Measurements from ENCODE around the gene ORAI2. TPM values are rescaled to one million over a fixed set of nuclear protein-coding genes. Genes with fewer than 3 reads are reported as not detected.
"Not testable (repeated sequence)": the region's sequence is repeated elsewhere in the genome, so short reads cannot be mapped to it uniquely, and the experiment has no call there.

The ORAI2 gene
- total and polyA plus RNA-seq, 7 experiments from 2014 or later: 19.9 to 72.6 (median 28.5) TPM

DNA sequence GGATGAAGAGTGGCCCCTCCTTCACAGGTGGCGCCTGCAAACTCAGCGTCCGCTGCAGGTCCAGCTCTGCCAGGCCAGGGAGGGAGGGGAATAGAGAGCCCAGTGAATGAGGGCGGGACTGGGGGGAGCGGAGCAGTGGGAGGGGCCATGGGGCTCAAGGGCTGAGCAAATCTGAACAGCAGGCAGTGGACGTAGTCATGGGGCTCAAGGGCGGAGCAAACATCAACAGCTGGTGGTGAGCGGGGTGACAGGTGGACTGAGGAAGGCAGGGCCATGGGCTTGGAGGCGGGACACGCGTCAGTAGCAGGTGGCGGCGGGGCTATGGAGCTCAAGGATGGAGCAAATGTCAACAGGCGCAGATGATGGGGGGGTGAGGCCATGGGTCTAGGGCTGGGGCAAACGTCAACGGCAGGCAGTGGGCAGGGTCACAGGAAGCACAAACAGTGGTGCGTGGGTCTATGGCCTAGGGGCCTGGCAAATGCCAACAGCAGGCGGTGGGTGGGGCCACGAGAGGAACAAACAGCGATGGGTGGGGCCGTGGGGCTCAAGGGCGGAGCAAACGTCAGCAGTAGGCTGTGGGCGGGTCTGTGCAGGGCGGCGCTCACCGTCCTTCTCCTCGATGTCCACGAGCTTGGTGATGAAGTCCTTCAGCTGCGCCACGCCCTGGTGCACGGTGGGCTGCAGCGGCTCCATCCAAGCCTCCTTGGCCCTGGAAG is 60.0 kb downstream of the ORAI2 start:
- H3K9me3 ChIP-seq (ENCODE audit: control insufficient read depth in 2 of 3, low read length in 3 of 3); H3K4me1 Mint-ChIP-seq; H3K36me3 ChIP-seq (ENCODE audit: control insufficient read depth in 2 of 3, insufficient read depth in 3 of 3, low read length in 3 of 3); intact Hi-C loops (cut with micrococcal nuclease); H3K27ac Mint-ChIP-seq; H3K27me3 Mint-ChIP-seq; H3K36me3 Mint-ChIP-seq; POLR2A ChIA-PET; H3K27me3 ChIP-seq (ENCODE audit: control insufficient read depth in 2 of 2, insufficient read depth in 2 of 2, low read length in 2 of 2); H3K4me1 ChIP-seq (ENCODE audit: control insufficient read depth in 2 of 2, insufficient read depth in 2 of 2, low read length in 2 of 2); H3K27ac ChIP-seq (ENCODE audit: low read depth, low read length); H3K4me3 ChIP-seq (ENCODE audit: low read length); CTCF ChIA-PET; H3K9me3 Mint-ChIP-seq: not testable (repeated sequence)
- DNase-seq (peak in 1 of 9 donors; percentile 54), ATAC-seq (peak; percentile 63)
- peak overlapping the region in 2 of 10 donors; percentile 29 to 73 for H3K4me3 Mint-ChIP-seq

DNA sequence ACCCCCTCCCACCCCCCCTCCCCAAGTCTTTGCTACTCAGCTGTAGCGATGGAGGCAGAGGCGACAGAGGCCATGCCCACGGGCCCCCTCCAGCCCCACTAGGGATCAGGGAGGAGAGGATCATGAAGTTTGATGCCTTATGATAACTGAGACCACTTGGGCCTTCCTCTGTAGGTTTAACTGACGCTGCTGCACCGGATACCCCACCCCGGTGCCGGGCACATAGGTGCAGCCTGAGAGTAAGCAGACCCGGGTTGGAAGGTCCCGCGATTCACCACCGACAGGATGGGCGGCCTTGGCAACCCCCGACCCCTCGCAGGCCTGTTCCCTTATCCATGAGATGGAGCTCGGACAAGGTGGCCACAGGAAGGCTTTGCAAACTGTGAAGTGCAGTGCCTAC is 60.7 kb downstream of the ORAI2 start:
- not testable (repeated sequence) for H3K4me3 ChIP-seq (ENCODE audit: low read length)

DNA sequence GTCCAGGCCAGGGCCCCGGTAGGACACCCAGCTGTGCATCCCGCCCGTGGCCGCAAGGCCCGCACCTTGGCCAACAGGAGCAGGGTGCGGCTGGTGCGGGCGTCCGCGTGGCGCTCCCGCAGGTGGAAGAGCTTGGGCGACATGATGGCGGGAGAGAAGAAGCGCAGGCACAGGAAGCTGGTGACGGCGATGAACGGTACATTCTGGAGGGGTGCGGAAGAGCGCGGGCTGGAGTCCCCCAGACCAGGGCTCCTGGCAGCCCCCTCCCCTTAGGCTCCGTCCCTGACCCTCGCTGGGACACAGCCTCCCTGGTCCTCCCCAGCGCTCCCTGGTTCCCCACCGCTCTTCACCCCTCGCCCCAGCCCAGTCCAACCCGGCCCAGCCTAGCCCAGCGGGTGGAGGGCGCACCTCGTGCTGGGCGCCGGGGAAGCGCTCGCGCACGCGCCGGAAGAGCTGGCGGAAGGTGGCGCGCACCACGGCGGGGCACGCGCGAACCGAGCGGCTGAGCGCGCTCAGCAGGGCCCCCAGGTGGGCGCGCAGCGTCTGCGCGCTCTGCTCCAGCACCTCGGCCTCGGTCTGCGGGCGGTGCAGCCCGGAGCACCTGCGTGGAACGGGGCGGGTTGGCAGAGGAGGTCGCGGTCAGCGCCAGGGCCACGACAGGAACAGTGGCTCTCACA is 61.2 kb downstream of the ORAI2 start:
- H3K4me1 Mint-ChIP-seq, H3K9me3 Mint-ChIP-seq, POLR2A ChIA-PET: not testable (repeated sequence)

More for the DNA sequence above, 60.7 kb downstream of the ORAI2 start:
- CTCF ChIA-PET; H3K27ac Mint-ChIP-seq; ATAC-seq; POLR2A ChIA-PET; H3K9me3 ChIP-seq (ENCODE audit: control insufficient read depth in 2 of 3, low read length in 3 of 3); H3K27me3 Mint-ChIP-seq; H3K36me3 ChIP-seq (ENCODE audit: control insufficient read depth in 2 of 3, insufficient read depth in 3 of 3, low read length in 3 of 3); H3K4me1 Mint-ChIP-seq; H3K4me1 ChIP-seq (ENCODE audit: control insufficient read depth in 2 of 2, insufficient read depth in 2 of 2, low read length in 2 of 2); H3K27me3 ChIP-seq (ENCODE audit: control insufficient read depth in 2 of 2, insufficient read depth in 2 of 2, low read length in 2 of 2); H3K9me3 Mint-ChIP-seq; intact Hi-C loops (cut with micrococcal nuclease); H3K36me3 Mint-ChIP-seq: not testable (repeated sequence)
- H3K4me3 Mint-ChIP-seq: peak overlapping the region in 2 of 10 donors; percentile 25 to 37
- peak overlapping the region; percentile 41 for H3K27ac ChIP-seq (ENCODE audit: low read depth, low read length)
- peak in 7 of 9 donors; percentile 19 to 56 (median 44) for DNase-seq

DNA sequence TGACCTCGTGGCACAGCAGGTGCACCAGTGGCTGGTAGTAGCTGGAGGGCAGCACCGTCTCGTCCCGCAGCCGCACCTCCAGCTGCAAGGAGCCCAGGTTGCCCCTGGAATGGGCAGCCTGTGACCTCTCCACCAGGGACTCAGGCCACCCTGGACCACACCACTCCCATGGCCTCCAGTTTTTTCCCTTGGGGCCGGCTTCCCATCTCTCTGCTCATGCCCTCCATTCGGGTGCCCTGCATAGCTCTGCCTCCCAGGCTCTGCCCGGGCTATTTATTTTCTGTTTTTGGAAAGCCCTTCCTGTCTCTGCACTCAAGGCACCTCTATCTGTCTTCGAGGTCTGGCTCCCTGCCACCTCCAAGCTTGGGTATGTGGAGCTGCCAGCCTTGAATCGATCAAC is 63.5 kb downstream of the ORAI2 start:
- H3K9me3 Mint-ChIP-seq; H3K4me3 Mint-ChIP-seq; DNase-seq; H3K27ac ChIP-seq (ENCODE audit: low read depth, low read length); intact Hi-C loops (cut with micrococcal nuclease); H3K36me3 Mint-ChIP-seq; H3K4me1 Mint-ChIP-seq; ATAC-seq; H3K4me1 ChIP-seq (ENCODE audit: control insufficient read depth in 2 of 2, insufficient read depth in 2 of 2, low read length in 2 of 2); H3K27me3 ChIP-seq (ENCODE audit: control insufficient read depth in 2 of 2, insufficient read depth in 2 of 2, low read length in 2 of 2); H3K27me3 Mint-ChIP-seq; H3K27ac Mint-ChIP-seq; H3K36me3 ChIP-seq (ENCODE audit: control insufficient read depth in 2 of 3, insufficient read depth in 3 of 3, low read length in 3 of 3); H3K4me3 ChIP-seq (ENCODE audit: low read length); CTCF ChIA-PET; H3K9me3 ChIP-seq (ENCODE audit: control insufficient read depth in 2 of 3, low read length in 3 of 3); POLR2A ChIA-PET: not testable (repeated sequence)

More for the DNA sequence above, 61.2 kb downstream of the ORAI2 start:
- H3K27ac ChIP-seq (ENCODE audit: low read depth, low read length); H3K27me3 ChIP-seq (ENCODE audit: control insufficient read depth in 2 of 2, insufficient read depth in 2 of 2, low read length in 2 of 2); H3K9me3 ChIP-seq (ENCODE audit: control insufficient read depth in 2 of 3, low read length in 3 of 3); H3K4me1 ChIP-seq (ENCODE audit: control insufficient read depth in 2 of 2, insufficient read depth in 2 of 2, low read length in 2 of 2); DNase-seq; H3K36me3 ChIP-seq (ENCODE audit: control insufficient read depth in 2 of 3, insufficient read depth in 3 of 3, low read length in 3 of 3); H3K4me3 Mint-ChIP-seq; intact Hi-C loops (cut with micrococcal nuclease); H3K27ac Mint-ChIP-seq; CTCF ChIA-PET; H3K27me3 Mint-ChIP-seq; H3K4me3 ChIP-seq (ENCODE audit: low read length); H3K36me3 Mint-ChIP-seq: not testable (repeated sequence)
- ATAC-seq: peak; percentile 84

DNA sequence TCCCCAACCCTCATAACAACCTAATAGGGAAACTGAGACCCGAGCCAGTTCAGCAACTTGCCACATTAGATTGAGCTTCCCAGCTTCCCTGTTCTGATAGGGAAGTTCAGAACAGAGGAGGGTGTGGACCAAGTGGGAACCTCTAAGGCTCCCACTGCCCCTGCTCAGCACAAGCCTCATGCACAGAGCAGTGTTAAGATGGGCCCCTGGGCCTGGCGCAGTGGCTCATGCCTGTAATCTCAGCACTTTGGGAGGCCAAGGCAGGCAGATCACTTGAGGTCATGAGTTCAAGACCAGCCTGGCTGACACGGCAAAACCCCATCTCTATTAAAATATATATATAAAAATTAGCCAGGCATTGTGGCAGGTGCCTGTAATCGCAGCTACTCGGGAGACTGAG is 63.9 kb downstream of the ORAI2 start:
- H3K27me3 Mint-ChIP-seq; H3K36me3 ChIP-seq (ENCODE audit: control insufficient read depth in 2 of 3, insufficient read depth in 3 of 3, low read length in 3 of 3); CTCF ChIA-PET; H3K27me3 ChIP-seq (ENCODE audit: control insufficient read depth in 2 of 2, insufficient read depth in 2 of 2, low read length in 2 of 2); H3K9me3 Mint-ChIP-seq; POLR2A ChIA-PET; H3K27ac ChIP-seq (ENCODE audit: low read depth, low read length); H3K4me3 ChIP-seq (ENCODE audit: low read length); H3K4me1 Mint-ChIP-seq; intact Hi-C loops (cut with micrococcal nuclease); H3K4me1 ChIP-seq (ENCODE audit: control insufficient read depth in 2 of 2, insufficient read depth in 2 of 2, low read length in 2 of 2); ATAC-seq; H3K4me3 Mint-ChIP-seq; H3K27ac Mint-ChIP-seq; H3K9me3 ChIP-seq (ENCODE audit: control insufficient read depth in 2 of 3, low read length in 3 of 3); H3K36me3 Mint-ChIP-seq: not testable (repeated sequence)
- DNase-seq: peak in 1 of 9 donors; percentile 20

DNA sequence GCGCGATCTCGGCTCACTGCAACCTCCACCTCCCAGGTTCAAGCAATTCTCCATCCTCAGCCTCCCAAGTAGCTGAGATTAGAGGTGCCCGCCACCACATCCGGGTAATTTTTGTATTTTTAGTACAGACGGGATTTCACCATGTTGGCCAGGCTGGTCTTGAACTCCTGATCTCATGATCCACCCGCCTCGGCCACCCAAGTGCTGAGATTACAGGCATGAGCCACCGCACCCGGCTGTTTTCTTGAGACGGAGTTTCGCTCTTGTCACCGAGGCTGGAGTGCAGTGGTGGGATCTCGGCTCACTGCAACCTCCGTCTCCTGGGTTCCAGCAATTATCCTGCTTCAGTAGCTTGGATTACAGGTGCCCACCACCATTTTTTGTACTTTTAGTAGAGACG is 64.9 kb downstream of the ORAI2 start:
- CTCF ChIA-PET; H3K36me3 Mint-ChIP-seq; H3K27ac Mint-ChIP-seq; H3K4me3 ChIP-seq (ENCODE audit: low read length); POLR2A ChIA-PET; intact Hi-C loops (cut with micrococcal nuclease); H3K4me1 ChIP-seq (ENCODE audit: control insufficient read depth in 2 of 2, insufficient read depth in 2 of 2, low read length in 2 of 2); H3K36me3 ChIP-seq (ENCODE audit: control insufficient read depth in 2 of 3, insufficient read depth in 3 of 3, low read length in 3 of 3); H3K4me3 Mint-ChIP-seq; H3K27me3 ChIP-seq (ENCODE audit: control insufficient read depth in 2 of 2, insufficient read depth in 2 of 2, low read length in 2 of 2); H3K9me3 Mint-ChIP-seq; H3K27me3 Mint-ChIP-seq; H3K4me1 Mint-ChIP-seq; DNase-seq; ATAC-seq; H3K27ac ChIP-seq (ENCODE audit: low read depth, low read length); H3K9me3 ChIP-seq (ENCODE audit: control insufficient read depth in 2 of 3, low read length in 3 of 3): not testable (repeated sequence)

DNA sequence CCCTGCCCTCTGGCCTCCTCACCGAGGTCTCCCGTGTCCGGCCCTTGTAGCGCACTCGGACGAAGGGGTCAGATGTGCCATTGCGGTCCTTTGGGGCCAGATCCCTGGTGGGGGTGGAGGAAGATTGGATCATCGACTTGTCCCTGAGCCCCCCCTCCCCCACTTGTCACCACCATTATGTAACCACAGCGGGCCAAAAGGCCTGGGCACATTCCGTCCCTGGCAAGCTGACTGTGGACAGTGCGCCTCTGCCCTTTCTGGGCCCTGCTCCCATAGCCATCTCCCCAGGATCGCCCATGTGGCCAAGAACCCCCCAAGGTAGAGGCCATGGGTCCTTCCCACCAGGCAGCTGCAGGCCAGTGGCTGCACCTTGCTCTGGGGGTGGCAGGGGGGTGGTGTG is 69.8 kb downstream of the ORAI2 start:
- H3K9me3 Mint-ChIP-seq; CTCF ChIA-PET; H3K9me3 ChIP-seq (ENCODE audit: control insufficient read depth in 2 of 3, low read length in 3 of 3); POLR2A ChIA-PET; DNase-seq; H3K4me1 Mint-ChIP-seq; H3K36me3 Mint-ChIP-seq; intact Hi-C loops (cut with micrococcal nuclease); H3K27ac Mint-ChIP-seq; H3K4me3 ChIP-seq (ENCODE audit: low read length); H3K36me3 ChIP-seq (ENCODE audit: control insufficient read depth in 2 of 3, insufficient read depth in 3 of 3, low read length in 3 of 3); H3K4me1 ChIP-seq (ENCODE audit: control insufficient read depth in 2 of 2, insufficient read depth in 2 of 2, low read length in 2 of 2); H3K27ac ChIP-seq (ENCODE audit: low read depth, low read length); H3K4me3 Mint-ChIP-seq; H3K27me3 Mint-ChIP-seq; H3K27me3 ChIP-seq (ENCODE audit: control insufficient read depth in 2 of 2, insufficient read depth in 2 of 2, low read length in 2 of 2): not testable (repeated sequence)
- peak; percentile 12 for ATAC-seq
